Stimulated activated CD4-positive, alpha-beta T cell treated with anti-CD3 and anti-CD28 coated beads, Interleukin-1b, Interleukin-23, amount 100 ng/mL, for 24 hours (primary cell): ENCODE measurements around the gene COQ3.
"Not testable (repeated sequence)": the region's sequence is repeated elsewhere in the genome, so short reads cannot be mapped to it uniquely, and the experiment has no call there.

Experiments
- DNase-seq, 4 experiments: peaks; one replicate each; pipeline ENCODE4 v3.0.0-alpha.2; 2020; ENCODE audit warnings: low read depth in 4 of 4, low spot score in 1 of 4

COQ3 gene

GRCh38 chr6:99390896-99391295 lies 3.1 kb downstream of the COQ3 start:
- no peak for DNase-seq

GRCh38 chr6:99384507-99384906 lies 9.5 kb downstream of the COQ3 start:
- DNase-seq: no peak

GRCh38 chr6:99378636-99379035 lies 15.4 kb downstream of the COQ3 start:
- DNase-seq: no peak

GRCh38 chr6:99369533-99369932 lies 24.5 kb downstream of the COQ3 start:
- DNase-seq: no peak

GRCh38 chr6:99366852-99367251 lies 27.1 kb downstream of the COQ3 start:
- no peak for DNase-seq

GRCh38 chr6:99364026-99364425 lies 30.0 kb downstream of the COQ3 start:
- DNase-seq: no peak

GRCh38 chr6:99362678-99363268 lies 31.2 kb downstream of the COQ3 start:
- DNase-seq: no peak

- DNase-seq: no peak
These were observed 34.2 kb downstream of the COQ3 start for GRCh38 chr6:99359800-99360199.

- DNase-seq: no peak
These were observed 37.4 kb downstream of the COQ3 start for GRCh38 chr6:99356641-99357040.

- no peak for DNase-seq
These were observed 39.0 kb downstream of the COQ3 start for GRCh38 chr6:99354983-99355382.

GRCh38 chr6:99353126-99353525 lies 40.9 kb downstream of the COQ3 start:
- DNase-seq: no peak

GRCh38 chr6:99350573-99350972 lies 43.4 kb downstream of the COQ3 start:
- DNase-seq: no peak

- DNase-seq: no peak
These were observed 44.5 kb downstream of the COQ3 start, which contains the start of gene FAXC for GRCh38 chr6:99349171-99350141. Gene FAXC (minus strand): TSS chr6:99349674. CDS start chr6:99349372, 302 bp downstream.

- no peak for DNase-seq
These were observed 45.5 kb downstream of the COQ3 start for GRCh38 chr6:99348288-99349170.

GRCh38 chr6:99347804-99348203 lies 46.2 kb downstream of the COQ3 start:
- DNase-seq: no peak

- DNase-seq: no peak
These were observed 47.4 kb downstream of the COQ3 start for GRCh38 chr6:99346595-99346994.

GRCh38 chr6:99345164-99345563 lies 48.8 kb downstream of the COQ3 start:
- DNase-seq: no peak

- DNase-seq: no peak
These were observed 49.7 kb downstream of the COQ3 start for GRCh38 chr6:99344289-99344688.

GRCh38 chr6:99341862-99342455 lies 52.0 kb downstream of the COQ3 start:
- DNase-seq: no peak

- DNase-seq: no peak
These were observed 55.8 kb downstream of the COQ3 start for GRCh38 chr6:99338188-99338587.

- not testable (repeated sequence) for DNase-seq
These were observed 58.7 kb downstream of the COQ3 start for GRCh38 chr6:99335298-99335697.
